HG02642 (cell line): Measurements from ENCODE around the gene NDUFB7.

ENCODE experiments used
- ATAC-seq: cut with Tn5 transposase; IDR thresholded peaks from one replicate; pipeline ENCODE4 v1.9.1; 2021; ENCODE audit warnings: mild to moderate bottlenecking; ENCODE audit not compliant: unreplicated experiment, poor library complexity

Gene NDUFB7

DNA sequence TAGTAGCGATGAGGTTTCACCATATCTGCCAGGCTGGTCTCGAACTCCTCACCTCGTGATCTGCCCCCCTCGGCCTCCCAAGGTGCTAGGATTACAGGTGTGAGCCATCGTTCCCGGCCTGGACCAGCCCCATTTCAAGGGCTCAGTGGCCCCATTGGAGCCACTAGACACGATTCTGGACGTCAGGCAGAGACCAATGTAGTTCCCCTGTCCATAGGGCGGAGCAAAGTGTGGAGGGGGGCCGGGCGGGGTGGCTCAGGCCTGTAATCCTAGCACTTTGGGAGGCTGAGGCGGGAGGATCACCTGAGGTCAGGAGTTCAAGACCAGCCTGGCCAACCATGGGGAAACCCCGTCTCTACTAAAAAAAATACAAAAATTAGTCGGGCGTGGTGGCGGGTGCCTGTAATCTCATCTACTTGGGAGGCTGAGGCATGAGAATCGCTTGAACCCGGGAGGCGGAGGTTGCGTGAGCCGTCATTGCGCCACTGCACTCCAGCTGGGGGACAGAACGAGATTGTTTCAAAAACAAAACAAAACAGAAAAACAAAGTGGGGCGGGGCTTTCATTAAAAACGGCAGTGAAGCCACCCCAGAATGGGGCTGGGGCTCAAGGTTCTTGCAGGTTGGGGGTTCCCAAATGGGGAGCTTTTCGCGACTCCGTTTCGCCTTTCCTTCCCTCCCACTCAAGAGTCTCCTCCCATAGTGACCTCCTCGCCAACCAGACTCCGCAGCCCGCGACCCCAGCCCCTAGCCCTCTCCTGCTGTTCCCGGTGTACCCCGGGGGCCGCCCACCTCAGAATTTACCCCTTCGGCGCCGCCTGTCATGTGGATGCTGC, 43.2 kb downstream of the NDUFB7 start:
- ATAC-seq = no peak

- ATAC-seq = no peak
Observed at GRCh38 chr19:14526423-14526822, 45.4 kb downstream of the NDUFB7 start.

DNA sequence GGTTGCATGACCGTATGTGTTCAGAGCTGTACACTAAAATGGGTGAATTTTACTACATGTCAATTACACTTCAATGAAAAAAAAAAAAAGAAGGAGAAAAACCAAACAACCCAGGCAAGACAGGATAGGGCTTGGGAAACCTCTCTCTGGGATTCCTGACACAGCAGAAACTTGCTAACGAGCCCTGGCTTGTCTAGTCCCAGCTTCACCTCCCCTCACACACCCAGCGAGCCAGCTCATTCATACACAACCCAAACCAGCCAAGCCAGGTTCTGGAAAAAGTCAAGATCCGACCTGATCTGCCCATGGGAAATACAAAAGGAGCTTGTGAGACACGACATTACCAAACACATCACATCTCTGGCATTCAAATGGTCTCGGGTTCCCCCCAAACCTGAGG, 46.1 kb downstream of the NDUFB7 start:
- ATAC-seq = no peak

DNA sequence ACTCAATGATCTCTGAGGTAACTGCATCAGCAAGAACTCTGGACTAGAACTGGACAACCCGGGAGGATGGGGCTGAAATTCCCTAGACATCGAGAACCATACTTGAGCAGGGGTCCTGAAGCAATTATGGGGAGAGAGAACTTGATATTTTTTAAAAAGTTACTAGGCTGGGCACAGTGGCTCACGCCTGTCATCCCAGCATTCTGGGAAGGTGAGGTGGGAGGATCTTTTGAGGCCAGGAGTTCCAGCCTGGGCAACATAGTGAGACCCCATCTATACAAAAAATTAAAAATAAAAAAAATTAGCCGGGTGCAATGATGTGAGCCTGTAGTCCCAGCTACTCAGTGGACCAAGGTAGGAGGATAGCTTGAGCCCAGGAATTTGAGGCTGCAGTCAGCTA, 51.3 kb downstream of the NDUFB7 start:
- ATAC-seq = no peak

DNA sequence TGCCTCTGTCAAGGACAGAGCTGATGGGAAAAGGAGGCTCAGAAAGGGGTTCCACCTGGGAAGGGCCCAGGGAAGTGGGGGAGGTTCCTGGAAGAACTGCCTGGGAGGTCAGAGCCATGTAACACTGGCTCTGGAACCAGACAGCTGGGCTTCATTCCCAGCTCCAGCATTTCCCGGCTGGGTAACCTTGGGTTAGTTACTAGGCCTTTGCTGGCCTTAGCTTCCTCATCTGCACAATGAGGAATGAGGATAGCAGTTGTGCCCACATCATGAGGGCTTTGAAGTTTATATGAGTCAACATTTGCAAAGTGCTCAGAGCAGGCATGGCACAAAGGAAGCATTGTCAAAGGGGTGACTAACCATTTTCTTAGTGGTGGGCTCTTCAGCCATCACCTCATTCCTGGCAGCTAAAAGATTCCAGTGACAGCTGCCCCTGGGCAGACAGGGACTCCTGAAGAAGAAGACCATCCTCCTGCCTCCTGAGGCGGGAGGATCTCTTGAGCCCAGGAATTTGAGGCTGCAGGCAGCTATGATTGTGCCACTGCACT, 51.9 kb downstream of the NDUFB7 start:
- ATAC-seq = no peak

DNA sequence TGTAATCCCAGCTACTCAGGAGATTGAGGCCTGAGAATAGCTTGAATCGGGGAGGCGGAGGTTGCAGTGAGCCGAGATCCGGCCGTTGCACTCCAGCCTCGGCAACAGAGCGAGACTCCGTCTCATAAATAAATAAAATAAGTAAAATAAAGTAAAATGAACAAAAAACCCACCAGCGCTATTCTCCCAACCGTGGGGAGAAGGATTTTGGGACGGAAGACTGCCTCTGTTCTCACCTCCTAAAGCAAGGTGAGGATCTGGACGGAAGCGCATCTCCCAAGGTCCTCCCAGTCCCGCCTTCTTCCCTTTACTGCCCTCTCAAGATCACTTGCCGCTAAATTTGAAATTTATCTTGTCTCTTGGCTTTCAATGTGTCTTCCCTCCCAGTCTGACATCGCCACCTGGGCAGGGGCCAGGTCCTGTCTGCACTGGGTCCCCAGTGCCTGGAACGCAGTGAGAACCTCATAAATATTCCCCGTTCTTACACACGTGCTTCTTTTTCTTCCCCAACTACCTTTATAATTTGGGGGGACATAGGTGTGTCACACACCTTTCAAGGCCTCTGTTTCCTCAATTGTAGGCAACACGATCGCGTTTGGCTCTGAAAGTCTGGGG, 52.5 kb downstream of the NDUFB7 start:
- no peak for ATAC-seq

GRCh38 chr19:14517840-14518505, 53.9 kb downstream of the NDUFB7 start, which contains the start of gene DNAJB1:
Gene DNAJB1 (minus strand): TSS chr19:14518397. CDS start chr19:14518349, 48 bp downstream.
- ATAC-seq = peak; percentile 74

DNA sequence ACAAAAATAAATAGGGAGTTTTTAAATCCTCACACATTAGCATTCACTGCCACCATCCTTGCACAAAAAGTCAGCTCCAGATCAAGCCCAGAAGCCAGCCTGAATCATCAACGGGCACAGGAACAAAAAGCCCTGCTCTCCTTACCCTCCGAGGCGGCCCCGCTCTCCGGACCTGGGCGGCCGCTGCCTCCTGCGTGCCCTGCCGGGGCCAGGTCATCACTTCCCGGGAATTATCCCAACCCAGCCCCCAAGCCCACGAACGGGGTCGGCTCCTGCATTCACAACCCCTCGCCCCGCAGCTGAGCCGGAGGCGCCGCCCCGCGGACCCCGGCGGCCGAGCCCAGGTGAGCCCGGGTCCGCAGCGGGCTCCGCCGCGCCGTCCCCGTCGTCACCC, 54.4 kb downstream of the NDUFB7 start:
- no peak for ATAC-seq

- ATAC-seq = no peak
Observed at GRCh38 chr19:14516746-14517438, 55.0 kb downstream of the NDUFB7 start.
